Mucosa of stomach (tissue), 1 donor: ENCODE results near the gene ACTR5.
A peak's percentile ranks its signal among the peaks of the same experiment; 100 is the strongest.

Source experiments
- H3K27me3 ChIP-seq: one replicate; pipeline ENCODE4 v1.7.0; 2013; ENCODE audit warnings: mild to moderate bottlenecking, low read length; ENCODE audit not compliant: control insufficient read depth, insufficient read depth
- H3K36me3 ChIP-seq: one replicate; pipeline ENCODE4 v1.7.0; 2013; ENCODE audit warnings: low read length; ENCODE audit not compliant: control insufficient read depth, insufficient read depth
- H3K4me1 ChIP-seq: one replicate; pipeline ENCODE4 v1.7.0; 2013; ENCODE audit warnings: mild to moderate bottlenecking, low read length; ENCODE audit not compliant: control insufficient read depth, insufficient read depth
- H3K4me3 ChIP-seq: one replicate; pipeline ENCODE4 v1.7.0; 2013; ENCODE audit warnings: low read length
- H3K9ac ChIP-seq: one replicate; pipeline ENCODE4 v1.7.0; 2013; ENCODE audit warnings: mild to moderate bottlenecking, low read length, moderate library complexity
- H3K9me3 ChIP-seq: one replicate; pipeline ENCODE4 v1.7.0; 2013; ENCODE audit warnings: mild to moderate bottlenecking, low read length, moderate library complexity; ENCODE audit not compliant: control insufficient read depth
- donor health status: Pancreatic carcinoma.

The ACTR5 gene

DNA sequence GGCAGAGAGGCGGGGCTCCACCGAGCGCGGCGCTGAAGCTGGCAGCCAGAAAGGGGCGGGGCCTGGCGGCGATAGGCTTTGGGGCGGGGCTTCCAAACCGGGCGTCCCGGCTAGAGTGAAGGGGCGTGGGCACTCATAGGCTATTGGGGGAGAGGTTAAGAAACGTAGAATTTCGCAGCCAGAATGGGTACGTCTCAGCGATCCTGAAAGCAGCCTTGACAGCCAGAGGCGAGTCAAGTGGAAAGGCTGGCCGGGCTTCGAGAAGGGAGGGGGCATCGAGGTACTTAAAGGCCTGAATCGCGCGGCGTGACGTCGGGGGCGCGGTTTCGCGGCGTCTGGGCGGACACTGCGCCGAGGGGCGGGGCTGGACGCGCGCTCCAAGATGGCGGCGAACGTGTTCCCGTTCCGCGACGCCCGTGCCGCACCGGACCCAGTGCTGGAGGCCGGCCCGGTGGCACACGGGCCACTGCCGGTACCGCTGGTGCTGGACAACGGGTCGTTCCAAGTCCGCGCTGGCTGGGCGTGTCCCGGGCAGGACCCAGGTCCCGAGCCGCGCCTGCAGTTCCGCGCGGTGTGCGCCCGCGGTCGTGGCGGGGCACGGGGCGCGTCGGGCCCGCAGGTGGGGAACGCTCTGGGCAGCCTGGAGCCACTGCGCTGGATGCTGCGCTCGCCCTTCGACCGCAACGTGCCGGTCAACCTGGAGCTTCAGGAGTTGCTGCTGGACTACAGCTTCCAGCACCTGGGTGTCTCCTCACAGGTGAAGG lies at the start of gene ACTR5:
TSS of gene ACTR5 (plus strand) at position 364 of the 764 bp plus-strand sequence. CDS start at position 383, 19 bp downstream.
- H3K9ac ChIP-seq = peak within 1 kb of the TSS; percentile 66
- no peaks in the 10 kb centered on the region for H3K27me3 ChIP-seq
- H3K36me3 ChIP-seq = no peaks in the 10 kb centered on the region
- peaks cover 15% of the 10 kb centered on the region for H3K4me1 ChIP-seq
- H3K4me3 ChIP-seq = peak within 1 kb of the TSS; percentile 77
- H3K9me3 ChIP-seq = no peaks in the 10 kb centered on the region

DNA sequence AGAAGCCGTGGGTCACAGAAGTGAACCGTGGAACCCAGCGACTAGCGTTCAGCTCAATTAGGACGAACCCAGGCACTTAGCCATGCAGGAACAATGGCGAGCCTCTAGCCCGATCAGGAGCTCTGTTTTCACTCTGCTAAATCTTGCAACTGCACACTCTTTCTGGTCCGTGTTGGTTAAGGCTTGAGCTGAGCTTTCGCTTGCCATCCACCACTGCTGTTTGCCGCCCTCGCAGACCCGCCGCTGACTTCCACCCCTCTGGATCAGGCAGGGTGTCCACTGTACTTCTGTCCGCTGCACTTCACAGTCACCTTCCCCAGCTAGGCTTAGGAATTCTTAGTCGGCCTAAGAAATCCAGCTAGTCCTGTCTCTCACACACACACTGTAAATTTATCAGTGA lies 49.7 kb upstream of the ACTR5 start:
- H3K36me3 ChIP-seq = no peaks in the 10 kb centered on the region
- H3K4me1 ChIP-seq = no peaks in the 10 kb centered on the region
- H3K27me3 ChIP-seq = peaks cover 5% of the 10 kb centered on the region
- no peaks in the 10 kb centered on the region for H3K9me3 ChIP-seq
- H3K9ac ChIP-seq = no peak overlapping the region
- H3K4me3 ChIP-seq = no peak overlapping the region

DNA sequence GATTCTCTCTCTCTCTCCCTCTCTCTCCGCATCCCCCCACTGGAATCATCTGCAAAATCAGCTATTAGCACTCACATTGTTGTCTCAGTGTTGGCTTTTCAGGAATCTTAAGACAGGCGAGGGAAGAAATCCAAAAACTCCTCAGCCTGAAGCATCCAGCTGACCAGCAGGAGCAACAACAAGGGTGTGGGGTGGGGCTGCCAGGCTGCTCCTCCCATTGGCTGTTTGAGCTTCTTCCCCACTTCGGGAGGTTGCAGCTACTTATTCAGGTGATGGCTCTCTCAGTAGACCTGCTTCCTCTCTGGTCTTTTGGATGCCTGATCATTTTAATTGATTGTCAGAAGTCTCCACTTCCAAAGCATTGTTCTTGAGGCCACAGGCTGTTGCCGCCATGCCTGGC lies 48.1 kb upstream of the ACTR5 start:
- Histone ChIP-seq H3K27me3 (peaks cover 10% of the 10 kb centered on the region), H3K4me3 (no peak overlapping the region), H3K9ac (no peak overlapping the region), H3K9me3 (no peaks in the 10 kb centered on the region), H3K36me3 (no peaks in the 10 kb centered on the region), H3K4me1 (no peaks in the 10 kb centered on the region)

DNA sequence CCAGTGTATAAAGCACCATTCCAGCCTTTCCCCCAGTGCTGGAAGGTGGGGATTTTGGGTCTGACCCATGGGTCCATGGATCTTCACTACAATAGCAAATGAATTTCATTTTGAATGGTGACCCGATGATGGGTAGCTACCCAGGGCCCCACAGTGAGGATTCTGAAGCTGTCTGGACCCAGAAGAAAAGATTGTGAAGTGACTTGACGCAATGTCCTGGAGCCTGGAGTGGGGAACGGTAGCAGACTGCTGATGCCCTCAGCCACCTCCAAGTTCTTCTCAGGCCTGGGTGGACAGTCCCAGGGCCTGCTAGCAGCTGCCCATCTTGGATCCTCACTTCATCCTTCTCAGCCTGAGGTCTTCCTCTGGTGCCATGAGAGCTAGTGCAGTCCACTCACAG lies 47.3 kb upstream of the ACTR5 start:
- Histone ChIP-seq H3K9me3 (no peaks in the 10 kb centered on the region), H3K9ac (no peak overlapping the region), H3K4me1 (no peaks in the 10 kb centered on the region), H3K4me3 (no peak overlapping the region), H3K36me3 (no peaks in the 10 kb centered on the region), H3K27me3 (peaks cover 10% of the 10 kb centered on the region)

DNA sequence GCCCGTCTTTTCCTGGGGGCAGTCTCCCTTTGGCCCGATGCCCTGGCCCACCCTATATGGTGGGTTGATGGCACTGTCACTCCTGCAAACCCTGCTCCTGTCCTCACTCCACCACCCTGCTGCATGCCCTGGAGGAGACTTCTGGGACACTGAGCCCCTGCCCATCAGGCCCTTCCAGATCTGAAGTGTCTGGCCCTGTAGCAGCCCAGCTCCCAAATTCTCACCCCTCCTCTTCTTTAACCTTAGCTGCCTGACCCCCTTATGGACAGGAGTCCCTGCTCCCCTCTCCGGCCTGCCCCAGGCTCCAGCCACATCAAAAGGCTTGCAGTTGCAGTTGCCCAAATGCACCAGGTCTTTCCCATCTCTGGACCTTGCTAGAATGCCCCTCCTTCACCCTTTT lies 44.7 kb upstream of the ACTR5 start:
- H3K4me1 ChIP-seq = no peaks in the 10 kb centered on the region
- H3K4me3 ChIP-seq = no peak overlapping the region
- peaks cover 13% of the 10 kb centered on the region for H3K27me3 ChIP-seq
- no peak overlapping the region for H3K9ac ChIP-seq
- no peaks in the 10 kb centered on the region for H3K9me3 ChIP-seq
- no peaks in the 10 kb centered on the region for H3K36me3 ChIP-seq

DNA sequence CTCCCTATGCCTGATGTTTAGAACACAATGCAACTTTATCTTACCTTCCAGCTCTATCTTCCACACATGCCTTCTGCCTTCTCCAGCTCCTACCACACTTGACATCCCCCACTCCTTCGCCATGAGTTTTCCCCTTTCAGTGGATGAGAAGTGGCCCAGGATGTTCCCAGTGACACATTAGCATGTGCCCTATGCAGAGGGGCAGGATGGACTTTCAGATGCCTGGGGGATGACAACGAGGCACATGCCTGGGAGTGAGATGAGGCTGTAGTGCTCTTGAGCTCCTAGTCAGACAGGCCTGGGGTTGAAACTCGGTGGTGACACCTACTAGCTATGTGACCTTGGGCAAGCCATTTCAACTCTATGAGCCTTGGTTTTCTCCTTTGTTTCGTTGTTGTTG lies 44.1 kb upstream of the ACTR5 start:
- H3K36me3 ChIP-seq = no peaks in the 10 kb centered on the region
- H3K27me3 ChIP-seq = peaks cover 13% of the 10 kb centered on the region
- H3K9me3 ChIP-seq = no peaks in the 10 kb centered on the region

DNA sequence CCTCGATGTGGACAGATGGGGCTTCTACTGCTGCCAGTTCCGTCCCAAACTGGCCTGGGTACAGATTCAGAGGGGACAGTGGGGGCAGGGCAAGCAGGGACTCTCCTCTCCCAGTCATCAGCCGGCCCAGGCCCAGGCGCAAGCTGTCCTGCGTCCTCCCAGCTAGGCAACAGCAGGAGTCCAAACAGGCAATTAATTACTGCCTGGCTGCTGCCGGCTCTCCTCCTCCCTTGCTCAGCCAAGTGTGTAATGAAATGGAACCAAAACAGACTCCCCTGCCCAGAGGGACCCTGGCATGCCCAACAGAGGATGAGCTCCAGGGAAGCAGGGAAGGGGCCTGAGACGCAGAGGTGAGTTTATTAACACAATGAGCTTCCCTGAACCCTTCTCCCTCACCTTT lies 41.8 kb upstream of the ACTR5 start:
- H3K4me3 ChIP-seq = no peak overlapping the region
- H3K9me3 ChIP-seq = no peaks in the 10 kb centered on the region
- H3K4me1 ChIP-seq = no peaks in the 10 kb centered on the region
- H3K27me3 ChIP-seq = peaks cover 13% of the 10 kb centered on the region
- no peaks in the 10 kb centered on the region for H3K36me3 ChIP-seq
- H3K9ac ChIP-seq = no peak overlapping the region

More for the DNA sequence above, 44.1 kb upstream of the ACTR5 start:
- Histone ChIP-seq H3K4me1 (no peaks in the 10 kb centered on the region), H3K9ac (no peak overlapping the region), H3K4me3 (no peak overlapping the region)

DNA sequence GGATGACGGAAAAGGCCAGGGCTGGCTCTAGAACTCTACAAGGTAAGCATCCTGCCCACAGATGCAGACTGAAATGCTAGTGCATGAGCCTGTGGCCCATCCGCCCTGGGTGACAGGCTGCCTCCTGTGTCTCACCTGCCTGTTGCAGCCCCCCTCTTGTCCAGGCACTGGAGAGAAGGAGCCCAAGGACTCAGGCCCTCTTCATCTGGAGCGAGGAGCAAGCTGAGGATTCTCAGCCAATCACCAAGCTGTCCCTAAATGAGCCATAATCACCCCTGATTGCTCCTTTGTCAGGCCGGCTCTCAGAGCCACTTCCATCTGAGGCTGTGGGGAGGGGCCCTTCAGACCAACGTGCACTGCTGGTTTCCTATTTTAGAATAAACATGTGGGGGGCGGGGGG lies 34.0 kb upstream of the ACTR5 start:
- H3K9me3 ChIP-seq = no peaks in the 10 kb centered on the region
- peaks cover 23% of the 10 kb centered on the region for H3K27me3 ChIP-seq
- no peak overlapping the region for H3K9ac ChIP-seq
- no peaks in the 10 kb centered on the region for H3K36me3 ChIP-seq
- H3K4me1 ChIP-seq = no peaks in the 10 kb centered on the region
- no peak overlapping the region for H3K4me3 ChIP-seq

DNA sequence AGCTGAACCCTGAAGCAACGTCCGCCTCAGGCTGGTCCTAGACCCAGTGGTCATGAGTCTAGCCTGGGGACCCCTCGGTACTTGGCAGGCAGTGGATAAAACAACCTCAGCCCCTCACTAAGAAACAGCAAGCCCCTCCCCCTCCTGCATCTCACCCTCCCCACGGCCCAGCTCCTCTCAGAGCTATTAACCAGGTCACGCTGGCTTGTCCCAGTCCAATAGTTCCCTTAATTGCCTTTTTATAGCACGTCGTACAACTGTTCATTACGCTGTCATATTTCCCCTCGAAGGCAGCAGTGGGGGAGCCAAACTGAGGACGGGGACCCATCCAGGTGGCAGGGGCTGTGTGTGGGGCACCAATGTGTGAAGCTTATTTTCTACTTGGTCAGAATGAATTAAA lies 32.6 kb upstream of the ACTR5 start:
- Histone ChIP-seq H3K4me1 (no peaks in the 10 kb centered on the region), H3K36me3 (no peaks in the 10 kb centered on the region), H3K27me3 (peaks cover 37% of the 10 kb centered on the region), H3K9ac (no peak overlapping the region), H3K9me3 (no peaks in the 10 kb centered on the region), H3K4me3 (no peak overlapping the region)

DNA sequence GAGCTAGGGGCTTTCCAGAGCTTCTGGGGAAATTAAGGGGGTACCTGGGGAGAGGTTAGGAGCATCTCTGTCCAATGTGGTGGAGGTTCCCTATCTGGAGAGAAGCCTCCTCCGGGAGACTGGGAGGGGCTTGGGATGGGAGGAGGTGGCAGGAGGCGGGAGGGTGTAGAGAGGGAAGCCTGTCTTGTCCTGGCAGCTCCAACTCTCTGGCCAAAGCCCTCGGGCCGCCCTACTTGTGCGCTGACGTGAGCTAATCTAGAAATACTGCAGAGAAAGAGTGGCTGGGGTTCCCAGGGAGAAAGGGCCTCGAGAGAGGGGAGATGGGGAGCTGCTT lies 25.6 kb upstream of the ACTR5 start:
- peaks cover 91% of the 10 kb centered on the region for H3K27me3 ChIP-seq
- H3K36me3 ChIP-seq = no peaks in the 10 kb centered on the region
- H3K9ac ChIP-seq = no peak overlapping the region
- peaks cover 4% of the 10 kb centered on the region for H3K4me1 ChIP-seq
- H3K4me3 ChIP-seq = no peak overlapping the region
- no peaks in the 10 kb centered on the region for H3K9me3 ChIP-seq

DNA sequence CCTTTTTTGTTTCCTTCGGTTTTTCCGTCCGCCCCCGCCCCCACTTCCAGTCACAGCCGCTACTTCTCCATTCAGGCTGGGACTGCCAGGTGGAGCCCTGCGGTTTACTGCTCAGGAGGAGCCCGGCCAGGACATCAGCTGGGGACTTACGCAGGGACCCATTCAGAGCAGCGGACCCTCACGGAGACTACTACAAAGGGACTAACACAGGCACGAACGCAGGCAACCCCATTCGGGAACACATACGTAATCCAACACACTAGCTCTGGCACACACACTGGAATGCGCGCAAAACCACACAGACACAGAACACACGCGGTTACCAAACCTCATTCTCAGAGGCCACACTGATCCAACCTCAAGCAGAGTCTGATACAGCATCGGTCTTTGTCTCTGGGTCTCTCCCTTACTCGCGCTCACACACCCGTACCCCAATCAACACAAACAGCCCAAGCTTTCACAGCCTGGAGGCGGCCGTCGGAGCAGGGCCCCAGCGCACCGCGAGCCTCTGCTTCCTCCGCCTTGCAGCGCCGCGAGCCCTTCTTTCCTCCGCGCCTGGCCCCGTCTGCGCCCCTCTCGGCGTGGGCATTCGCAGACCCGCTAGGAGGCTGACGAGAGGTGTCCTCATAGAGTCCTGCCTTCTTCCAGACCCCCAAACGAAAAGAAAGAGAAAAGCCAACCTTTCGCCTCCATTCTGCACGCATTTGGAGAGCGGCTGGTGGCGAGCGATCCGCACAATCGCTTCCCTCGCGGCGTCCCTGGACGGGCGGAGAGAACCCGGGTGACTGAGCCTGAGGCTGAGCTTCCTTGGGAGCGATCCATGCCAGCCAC lies 25.0 kb upstream of the ACTR5 start:
- H3K4me3 ChIP-seq = no peak overlapping the region
- peaks cover 97% of the 10 kb centered on the region for H3K27me3 ChIP-seq
- peaks cover 4% of the 10 kb centered on the region for H3K4me1 ChIP-seq
- H3K9ac ChIP-seq = no peak overlapping the region
- H3K9me3 ChIP-seq = no peaks in the 10 kb centered on the region
- no peaks in the 10 kb centered on the region for H3K36me3 ChIP-seq

DNA sequence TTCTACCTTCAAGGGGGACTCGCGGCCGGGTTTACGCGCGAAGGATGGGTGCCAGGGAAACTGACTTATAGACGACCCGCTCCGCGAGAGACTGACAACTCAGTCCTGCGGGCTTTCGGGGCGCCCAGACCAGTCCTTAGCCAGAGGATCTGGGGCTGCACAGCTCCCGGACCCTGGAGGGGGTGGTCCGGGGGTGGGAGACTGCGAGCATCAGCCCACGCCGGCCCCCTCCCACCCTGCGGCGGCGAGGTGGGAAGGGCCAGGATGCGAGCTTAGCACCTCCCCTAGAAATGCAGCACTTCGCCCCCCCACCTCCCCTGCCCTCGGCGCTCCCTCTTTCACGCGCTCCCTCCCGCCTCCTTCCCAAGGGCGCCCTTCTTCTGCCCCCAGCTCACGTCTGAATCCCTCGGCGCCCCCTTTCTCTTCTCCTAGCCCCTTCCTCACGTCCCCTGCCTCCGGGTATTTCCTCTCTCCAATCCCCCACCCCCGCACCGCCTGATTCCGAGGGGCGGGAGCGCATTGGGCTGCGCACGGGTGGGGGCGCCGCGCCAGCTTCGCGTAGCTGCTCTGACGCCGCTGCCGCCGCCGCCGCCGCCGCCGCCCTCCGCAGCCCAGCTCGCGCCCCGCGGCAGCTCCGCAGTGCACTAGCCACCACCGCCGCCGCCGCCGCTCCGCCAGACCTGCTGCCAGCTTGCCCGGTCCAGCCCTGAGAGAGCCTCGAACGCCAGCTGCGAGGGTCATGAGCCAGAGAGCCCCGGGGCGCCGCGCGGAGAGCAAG lies 24.2 kb upstream of the ACTR5 start, which contains the start of gene SLC32A1:
TSS of gene SLC32A1 (plus strand) at position 639 of the 778 bp plus-strand sequence. CDS start 239 bp downstream, outside the sequence.
- Histone ChIP-seq H3K27me3 (peaks cover 97% of the 10 kb centered on the region), H3K36me3 (no peaks in the 10 kb centered on the region), H3K4me1 (peaks cover 4% of the 10 kb centered on the region), H3K9ac (no peak within 1 kb of the TSS), H3K4me3 (no peak within 1 kb of the TSS), H3K9me3 (no peaks in the 10 kb centered on the region)
